HepG2 (cell line): ENCODE measurements around the gene B3GAT3. TPM values are rescaled to one million over a fixed set of nuclear protein-coding genes. Genes with fewer than 3 reads are reported as not detected.

Source experiments
- AFF4 ChIP-seq: sonication (generic); formaldehyde crosslinking; IDR thresholded peaks from 2 replicates; pipeline ENCODE4 v1.4.0; 2020; ENCODE audit warnings: missing genetic modification reagents
- BORCS8-MEF2B ChIP-seq: sonication (generic); formaldehyde crosslinking; IDR thresholded peaks from 2 replicates; pipeline ENCODE4 v1.8.0; 2022; ENCODE audit warnings: mild to moderate bottlenecking, missing genetic modification reagents
- CEBPB ChIP-seq: IDR thresholded peaks from 2 replicates; pipeline ENCODE4 v1.6.1; 2011; ENCODE audit warnings: low read depth, low read length, improper control_type of control experiment, borderline replicate concordance
- IKZF5 ChIP-seq: IDR thresholded peaks from 2 replicates; pipeline ENCODE4 v1.6.1; 2018; ENCODE audit warnings: missing genetic modification reagents, mild to moderate bottlenecking, missing compliant biosample characterization
- IRX3 ChIP-seq: sonication (generic); formaldehyde crosslinking; IDR thresholded peaks from 2 replicates; pipeline ENCODE4 v1.8.1; 2023; ENCODE audit warnings: mild to moderate bottlenecking, low read depth, missing genetic modification reagents, borderline replicate concordance
- NCOA1 ChIP-seq: sonication (generic); formaldehyde crosslinking; IDR thresholded peaks from 2 replicates; pipeline ENCODE4 v1.9.0; 2021; ENCODE audit warnings: missing genetic modification reagents
- PAWR ChIP-seq: sonication (generic); formaldehyde crosslinking; IDR thresholded peaks from 2 replicates; pipeline ENCODE4 v1.4.0; 2020; ENCODE audit warnings: missing genetic modification reagents, mild to moderate bottlenecking, borderline replicate concordance
- RNF219 ChIP-seq: sonication (generic); formaldehyde crosslinking; IDR thresholded peaks from 2 replicates; pipeline ENCODE4 v1.5.0; 2020; ENCODE audit warnings: mild to moderate bottlenecking, missing genetic modification reagents
- SSRP1 ChIP-seq: IDR thresholded peaks from 2 replicates; pipeline ENCODE4 v1.6.1; 2016; ENCODE audit warnings: control low read depth
- TSC22D2 ChIP-seq: sonication (generic); formaldehyde crosslinking; IDR thresholded peaks from 2 replicates; pipeline ENCODE4 v1.5.1; 2020; ENCODE audit warnings: missing genetic modification reagents, mild to moderate bottlenecking, borderline replicate concordance
- ZNF276 ChIP-seq: sonication (generic); formaldehyde crosslinking; IDR thresholded peaks from 2 replicates; pipeline ENCODE4 v1.4.0; 2020; ENCODE audit warnings: mild to moderate bottlenecking, low read depth, missing genetic modification reagents
- ZNF547 ChIP-seq: sonication (generic); formaldehyde crosslinking; IDR thresholded peaks from 2 replicates; pipeline ENCODE4 v1.5.1; 2020; ENCODE audit warnings: mild to moderate bottlenecking, missing genetic modification reagents
- ZNF558 ChIP-seq: sonication (generic); formaldehyde crosslinking; IDR thresholded peaks from 2 replicates; pipeline ENCODE4 v1.9.0; 2022; ENCODE audit warnings: mild to moderate bottlenecking, missing genetic modification reagents, borderline replicate concordance
- ZNF747 ChIP-seq: sonication (generic); formaldehyde crosslinking; IDR thresholded peaks from 2 replicates; pipeline ENCODE4 v1.8.1; 2023; ENCODE audit warnings: missing genetic modification reagents, mild to moderate bottlenecking, borderline replicate concordance
- polyA plus RNA-seq, 8 experiments: library from polyadenylated mRNA; depleted of rRNA in 3 of 8; stranded (reverse) in 7 of 8; unstranded in 1 of 8; fragments of >200 nt; fragmentation: Illumina TruSeq in 4 of 8; extraction: Trizol in 4 of 8; gene quantifications; 2 replicates each; pipeline versions ENCODE4 v1.2.1 to v1.2.3, GENCODE V29; 2011 to 2016; ENCODE audit warnings: low read depth in 4 of 8, missing spikeins in 1 of 8, mixed read lengths in 1 of 8; ENCODE audit not compliant: insufficient read depth in 1 of 8
- total RNA-seq, 5 experiments: library from RNA; depleted of rRNA; stranded (reverse); fragments of >200 nt; fragmentation: Illumina TruSeq; extraction: Trizol; gene quantifications; 2 replicates each; pipeline ENCODE4 v1.2.3, GENCODE V29; 2016; ENCODE audit warnings: low read depth in 1 of 5
- TF ChIP-seq, protein P1 (sequence below), 2 experiments: fragments of 450-650 bp in 1 of 2; sonication (generic) in 1 of 2; formaldehyde crosslinking; IDR thresholded peaks; 2 replicates each; pipeline versions ENCODE4 v1.5.0 to v1.8.0; 2020 to 2022; ENCODE audit warnings: mild to moderate bottlenecking in 1 of 2, missing genetic modification reagents in 1 of 2
- TF ChIP-seq, protein P2 (sequence below): sonication (generic); formaldehyde crosslinking; IDR thresholded peaks from 2 replicates; pipeline ENCODE4 v1.5.0; 2020; ENCODE audit warnings: missing genetic modification reagents

B3GAT3 gene
- total and polyA plus RNA-seq, 2 of the 13 experiments (the other 11 are each of a cell fraction or from before 2014, with no cell fraction given) = 21.3 to 26.1 TPM

- TF ChIP-seq AFF4 (CRISPR knock-in tag) = no peak
- no peak for TF ChIP-seq TSC22D2 (CRISPR knock-in tag)
- peak; percentile 78; the same call in 1 of the 2 replicates for TF ChIP-seq IKZF5 (CRISPR knock-in tag)
- no peak for TF ChIP-seq PAWR (CRISPR knock-in tag)
- peak; percentile 67; the same call in 1 of the 2 replicates for TF ChIP-seq IRX3 (CRISPR knock-in tag)
- no peak for TF ChIP-seq RNF219 (CRISPR knock-in tag)
- no peak for TF ChIP-seq ZNF747 (CRISPR knock-in tag)
- TF ChIP-seq BORCS8-MEF2B (CRISPR knock-in tag) = peak; percentile 75; the same call in 1 of the 2 replicates
- TF ChIP-seq CEBPB = no peak
- TF ChIP-seq, protein P1, sequence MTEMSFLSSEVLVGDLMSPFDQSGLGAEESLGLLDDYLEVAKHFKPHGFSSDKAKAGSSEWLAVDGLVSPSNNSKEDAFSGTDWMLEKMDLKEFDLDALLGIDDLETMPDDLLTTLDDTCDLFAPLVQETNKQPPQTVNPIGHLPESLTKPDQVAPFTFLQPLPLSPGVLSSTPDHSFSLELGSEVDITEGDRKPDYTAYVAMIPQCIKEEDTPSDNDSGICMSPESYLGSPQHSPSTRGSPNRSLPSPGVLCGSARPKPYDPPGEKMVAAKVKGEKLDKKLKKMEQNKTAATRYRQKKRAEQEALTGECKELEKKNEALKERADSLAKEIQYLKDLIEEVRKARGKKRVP (CRISPR knock-in tag; IDR thresholded peaks at IDR 0.05) = peak in 1 of 2 experiments; percentile 45; a peak in 1 of 4 replicates
- no peak for TF ChIP-seq ZNF558 (CRISPR knock-in tag)
- TF ChIP-seq, protein P2, sequence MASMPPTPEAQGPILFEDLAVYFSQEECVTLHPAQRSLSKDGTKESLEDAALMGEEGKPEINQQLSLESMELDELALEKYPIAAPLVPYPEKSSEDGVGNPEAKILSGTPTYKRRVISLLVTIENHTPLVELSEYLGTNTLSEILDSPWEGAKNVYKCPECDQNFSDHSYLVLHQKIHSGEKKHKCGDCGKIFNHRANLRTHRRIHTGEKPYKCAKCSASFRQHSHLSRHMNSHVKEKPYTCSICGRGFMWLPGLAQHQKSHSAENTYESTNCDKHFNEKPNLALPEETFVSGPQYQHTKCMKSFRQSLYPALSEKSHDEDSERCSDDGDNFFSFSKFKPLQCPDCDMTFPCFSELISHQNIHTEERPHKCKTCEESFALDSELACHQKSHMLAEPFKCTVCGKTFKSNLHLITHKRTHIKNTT (CRISPR knock-in tag) = no peak
- peak; percentile 22; the same call in 1 of the 2 replicates for TF ChIP-seq SSRP1 (CRISPR knock-in tag)
- no peak; the same call in 1 of the 2 replicates for TF ChIP-seq ZNF547
- peak; percentile 63; the same call in 1 of the 2 replicates for TF ChIP-seq NCOA1 (CRISPR knock-in tag)
- no peak for TF ChIP-seq ZNF276 (CRISPR knock-in tag)
Observed at GRCh38 chr11:62645946-62646824, 24.4 kb upstream of the B3GAT3 start, which contains the start of gene GANAB (continued).
